ENCODE data around the gene ARHGEF37. TPM values are rescaled to one million over a fixed set of nuclear protein-coding genes. Genes with fewer than 3 reads are reported as not detected.

The ARHGEF37 gene
- total RNA-seq, 1 experiment from 2014 or later, result 17.0 TPM

DNA sequence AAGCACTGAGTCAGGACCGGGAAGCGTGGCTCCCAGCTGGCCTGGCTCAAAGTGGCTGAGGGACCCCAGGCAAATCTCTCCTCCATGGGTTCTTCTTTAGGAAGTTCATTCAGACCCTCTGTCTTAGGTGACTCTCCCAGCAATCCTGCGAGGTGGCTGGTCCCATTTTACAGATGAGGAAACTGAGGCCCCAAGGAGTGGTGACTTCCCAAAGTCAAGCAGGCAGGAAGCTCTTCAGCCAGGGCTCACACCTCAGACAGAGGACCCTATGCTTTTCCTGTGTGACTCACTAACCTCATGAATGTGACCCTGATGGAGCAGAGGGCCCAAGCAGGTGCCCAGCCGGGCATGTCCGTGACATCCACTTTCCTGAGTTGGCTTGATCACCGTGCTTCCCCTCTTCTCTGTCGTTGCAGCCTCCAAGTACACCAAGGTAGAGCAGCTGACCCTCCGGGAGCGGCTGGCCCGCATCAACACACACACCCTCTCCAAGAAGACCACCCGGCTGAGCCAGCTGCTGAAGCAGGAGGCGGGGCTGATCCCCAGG is 36.5 kb downstream of the ARHGEF37 start:
- Histone ChIP-seq H3K36me3 (ENCODE audit: insufficient read depth, low read length) (peaks cover 53% of the 10 kb centered on the region), H4K20me1 (ENCODE audit: insufficient read depth, low read depth, low read length) (no peaks in the 10 kb centered on the region), H2AFZ (ENCODE audit: low read length) (0 out of 2 replicates have a peak overlapping the region, but pooled peaks have one; percentile 16), H3K9me3 (ENCODE audit: low read length) (no peaks in the 10 kb centered on the region), H3K9me2 (replicated peaks; ENCODE audit: insufficient read depth, low read length) (no peaks in the 10 kb centered on the region), H3K4me3 (ENCODE audit: low read length) (peak overlapping the region; percentile 17; the same call in 1 of the 2 replicates), H3K79me2 (ENCODE audit: low read length) (peaks cover 2% of the 10 kb centered on the region; the same call in 1 of the 2 replicates), H3K4me2 (ENCODE audit: low read depth, low read length, poor library complexity, severe bottlenecking) (peak overlapping the region; percentile 47), H3K4me1 (ENCODE audit: low read length) (peaks cover 49% of the 10 kb centered on the region), H3K27ac (ENCODE audit: low read length) (peak overlapping the region; percentile 89), H3K9ac (ENCODE audit: low read length) (peak overlapping the region; percentile 55), H3K27me3 (ENCODE audit: low read length) (no peaks in the 10 kb centered on the region)
- DNase-seq, result peak; percentile 83

DNA sequence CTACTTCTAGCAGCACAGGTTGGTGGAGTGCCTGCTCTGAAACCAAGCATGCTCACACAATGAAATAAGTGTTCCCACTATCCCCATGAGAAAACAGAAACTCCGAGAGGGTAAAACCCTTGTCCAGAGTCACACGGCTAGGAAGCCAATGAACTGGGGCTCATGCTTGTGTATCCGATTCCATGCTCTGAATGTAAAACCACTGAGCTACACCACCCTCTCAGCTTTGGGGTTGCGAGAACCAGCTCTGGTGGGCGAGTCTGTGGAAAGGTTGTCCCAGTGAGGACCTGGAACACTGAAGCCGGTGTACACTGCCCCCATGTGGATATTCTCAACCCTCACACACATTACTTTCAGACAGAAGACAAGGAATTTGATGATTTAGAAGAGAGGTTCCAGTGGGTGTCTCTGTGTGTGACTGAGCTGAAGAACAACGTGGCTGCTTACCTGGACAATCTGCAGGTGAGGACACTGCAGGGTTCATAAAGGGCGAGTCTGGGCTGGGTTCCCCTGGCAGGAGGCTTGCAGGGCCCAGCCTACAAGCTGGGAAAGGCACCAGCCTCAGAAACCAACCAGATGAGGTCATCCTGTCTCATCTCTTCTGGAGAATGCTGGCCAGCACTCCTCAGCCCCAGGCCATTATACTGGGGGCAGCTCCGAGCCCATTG is 37.4 kb downstream of the ARHGEF37 start:
- H3K27ac ChIP-seq (ENCODE audit: low read length), result peak overlapping the region; percentile 89
- H2AFZ ChIP-seq (ENCODE audit: low read length), result no peak overlapping the region
- peak overlapping the region; percentile 55 for H3K9ac ChIP-seq (ENCODE audit: low read length)
- H3K27me3 ChIP-seq (ENCODE audit: low read length), result no peaks in the 10 kb centered on the region
- H3K4me3 ChIP-seq (ENCODE audit: low read length), result peak overlapping the region; percentile 17; the same call in 1 of the 2 replicates
- no peaks in the 10 kb centered on the region for H3K9me3 ChIP-seq (ENCODE audit: low read length)
- no peaks in the 10 kb centered on the region for H3K79me2 ChIP-seq (ENCODE audit: low read length)
- H3K36me3 ChIP-seq (ENCODE audit: insufficient read depth, low read length), result peaks cover 62% of the 10 kb centered on the region
- peaks cover 48% of the 10 kb centered on the region for H3K4me1 ChIP-seq (ENCODE audit: low read length)
- H3K9me2 ChIP-seq (replicated peaks; ENCODE audit: insufficient read depth, low read length), result no peaks in the 10 kb centered on the region
- DNase-seq, result peak; percentile 93
- H3K4me2 ChIP-seq (ENCODE audit: low read depth, low read length, poor library complexity, severe bottlenecking), result peak overlapping the region; percentile 47
- H4K20me1 ChIP-seq (ENCODE audit: insufficient read depth, low read depth, low read length), result no peaks in the 10 kb centered on the region

DNA sequence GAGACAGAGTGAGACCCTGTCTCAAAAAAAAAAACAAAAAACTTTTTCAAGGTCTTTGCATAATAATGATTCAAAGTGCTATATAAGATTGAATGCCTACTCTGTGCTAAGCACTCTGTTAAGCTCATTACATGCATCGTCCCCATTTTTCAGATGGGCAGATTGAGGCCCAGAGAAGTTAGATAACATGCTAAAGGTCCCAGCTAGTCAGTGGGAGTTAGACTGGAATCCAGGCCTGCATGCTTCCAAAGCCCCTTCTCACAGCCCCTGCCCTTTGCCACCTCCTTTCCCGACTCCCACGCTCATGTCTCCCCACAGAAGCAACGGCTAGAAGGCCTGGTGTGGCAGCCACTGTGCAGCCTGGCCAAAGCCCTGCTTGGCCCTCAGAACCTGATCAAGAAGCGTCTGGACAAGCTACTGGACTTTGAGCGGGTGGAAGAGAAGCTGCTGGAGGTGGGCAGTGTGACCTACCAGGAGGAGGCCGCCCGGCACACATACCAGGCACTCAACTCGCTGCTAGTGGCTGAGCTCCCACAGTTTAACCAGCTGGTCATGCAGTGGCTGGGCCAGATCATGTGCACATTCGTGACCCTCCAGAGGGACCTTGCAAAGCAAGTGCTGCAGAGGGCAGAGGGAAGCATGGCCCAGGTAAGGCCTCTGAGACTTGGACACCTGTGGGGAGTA is 40.3 kb downstream of the ARHGEF37 start:
- no peak overlapping the region for H2AFZ ChIP-seq (ENCODE audit: low read length)
- H3K79me2 ChIP-seq (ENCODE audit: low read length), result no peaks in the 10 kb centered on the region
- peaks cover 40% of the 10 kb centered on the region for H3K4me1 ChIP-seq (ENCODE audit: low read length)
- H3K27ac ChIP-seq (ENCODE audit: low read length), result no peak overlapping the region
- no peak overlapping the region for H3K4me2 ChIP-seq (ENCODE audit: low read depth, low read length, poor library complexity, severe bottlenecking)
- no peaks in the 10 kb centered on the region for H3K27me3 ChIP-seq (ENCODE audit: low read length)
- DNase-seq, result no peak
- no peak overlapping the region for H3K4me3 ChIP-seq (ENCODE audit: low read length)
- H4K20me1 ChIP-seq (ENCODE audit: insufficient read depth, low read depth, low read length), result no peaks in the 10 kb centered on the region
- no peak overlapping the region for H3K9ac ChIP-seq (ENCODE audit: low read length)
- H3K9me2 ChIP-seq (replicated peaks; ENCODE audit: insufficient read depth, low read length), result no peaks in the 10 kb centered on the region
- H3K36me3 ChIP-seq (ENCODE audit: insufficient read depth, low read length), result peaks cover 59% of the 10 kb centered on the region
- H3K9me3 ChIP-seq (ENCODE audit: low read length), result no peaks in the 10 kb centered on the region

DNA sequence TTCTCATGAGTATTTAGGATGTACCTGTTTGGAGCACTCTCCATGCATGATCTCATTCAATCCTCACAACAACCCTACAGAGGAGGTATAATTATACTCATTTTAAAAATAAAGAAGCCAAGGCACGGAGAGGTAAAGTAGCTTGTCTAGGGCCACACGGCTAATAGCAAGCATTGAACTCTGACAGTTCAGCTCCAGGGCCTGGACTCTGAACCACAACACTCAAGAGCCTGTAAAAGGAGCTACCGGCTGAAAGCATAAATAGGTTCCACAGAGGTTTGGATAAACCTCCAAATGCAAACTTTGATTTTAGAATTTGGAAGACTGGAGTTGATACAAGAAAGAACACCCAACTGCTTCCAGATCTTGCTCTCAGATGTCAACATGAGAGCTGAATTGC is 41.2 kb downstream of the ARHGEF37 start:
- H3K9me3 ChIP-seq (ENCODE audit: low read length), result no peaks in the 10 kb centered on the region
- H3K9me2 ChIP-seq (replicated peaks; ENCODE audit: insufficient read depth, low read length), result no peaks in the 10 kb centered on the region
- no peak overlapping the region for H3K4me3 ChIP-seq (ENCODE audit: low read length)
- DNase-seq, result no peak
- H3K36me3 ChIP-seq (ENCODE audit: insufficient read depth, low read length), result peaks cover 54% of the 10 kb centered on the region
- peaks cover 31% of the 10 kb centered on the region for H3K4me1 ChIP-seq (ENCODE audit: low read length)
- H2AFZ ChIP-seq (ENCODE audit: low read length), result no peak overlapping the region
- no peak overlapping the region for H3K9ac ChIP-seq (ENCODE audit: low read length)
- H3K27me3 ChIP-seq (ENCODE audit: low read length), result no peaks in the 10 kb centered on the region
- no peak overlapping the region for H3K4me2 ChIP-seq (ENCODE audit: low read depth, low read length, poor library complexity, severe bottlenecking)
- H3K79me2 ChIP-seq (ENCODE audit: low read length), result no peaks in the 10 kb centered on the region
- no peaks in the 10 kb centered on the region for H4K20me1 ChIP-seq (ENCODE audit: insufficient read depth, low read depth, low read length)
- peak overlapping the region; percentile 44; the same call in 1 of the 2 replicates for H3K27ac ChIP-seq (ENCODE audit: low read length)

DNA sequence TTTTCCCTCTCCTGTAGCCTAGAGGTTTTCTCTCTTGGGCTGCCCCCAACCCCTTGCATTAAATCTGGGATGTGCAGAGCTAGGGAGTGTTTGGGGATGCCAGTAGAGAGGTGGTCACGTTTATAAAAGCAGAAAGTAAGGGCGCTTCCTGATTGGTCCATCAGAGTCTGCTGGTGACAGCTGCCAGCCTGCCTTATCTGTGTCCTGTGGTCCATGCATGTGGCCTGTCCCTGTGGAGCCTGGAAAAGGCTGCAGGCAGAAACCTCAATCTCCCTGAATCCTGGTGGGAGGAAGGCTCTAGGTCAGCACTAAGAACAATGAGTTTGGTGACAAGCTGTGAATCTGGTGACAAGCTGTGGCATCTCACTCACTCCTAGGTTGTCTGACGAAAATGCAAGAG is 42.2 kb downstream of the ARHGEF37 start:
- Histone ChIP-seq H2AFZ (ENCODE audit: low read length) (no peak overlapping the region), H3K36me3 (ENCODE audit: insufficient read depth, low read length) (peaks cover 55% of the 10 kb centered on the region), H3K4me1 (ENCODE audit: low read length) (peaks cover 21% of the 10 kb centered on the region), H3K4me3 (ENCODE audit: low read length) (no peak overlapping the region), H3K27me3 (ENCODE audit: low read length) (no peaks in the 10 kb centered on the region), H3K79me2 (ENCODE audit: low read length) (no peaks in the 10 kb centered on the region), H3K9ac (ENCODE audit: low read length) (no peak overlapping the region), H3K9me3 (ENCODE audit: low read length) (no peaks in the 10 kb centered on the region), H3K27ac (ENCODE audit: low read length) (peak overlapping the region; percentile 44; the same call in 1 of the 2 replicates), H3K4me2 (ENCODE audit: low read depth, low read length, poor library complexity, severe bottlenecking) (no peak overlapping the region), H3K9me2 (replicated peaks; ENCODE audit: insufficient read depth, low read length) (no peaks in the 10 kb centered on the region), H4K20me1 (ENCODE audit: insufficient read depth, low read depth, low read length) (no peaks in the 10 kb centered on the region)
- DNase-seq, result no peak

DNA sequence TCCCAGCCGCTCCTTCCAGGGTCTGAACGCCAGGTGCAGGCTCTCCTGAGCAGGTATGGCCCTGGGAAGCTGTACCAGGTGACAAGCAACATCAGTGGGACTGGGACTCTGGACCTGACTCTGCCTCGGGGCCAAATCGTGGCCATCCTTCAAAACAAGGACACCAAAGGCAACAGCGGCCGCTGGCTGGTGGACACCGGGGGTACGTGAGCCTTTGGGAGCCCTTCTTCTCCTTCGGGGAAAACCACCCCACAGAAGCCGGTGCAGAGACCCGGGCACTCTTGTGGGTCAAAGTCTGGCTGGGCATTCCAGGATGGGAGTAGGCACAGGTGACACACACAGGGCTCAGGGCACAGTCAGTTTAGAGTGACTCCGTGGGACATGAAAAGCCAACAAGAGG is 45.8 kb downstream of the ARHGEF37 start:
- Histone ChIP-seq H3K79me2 (ENCODE audit: low read length) (no peaks in the 10 kb centered on the region), H3K9ac (ENCODE audit: low read length) (no peak overlapping the region), H3K36me3 (ENCODE audit: insufficient read depth, low read length) (peaks cover 42% of the 10 kb centered on the region), H3K27ac (ENCODE audit: low read length) (no peak overlapping the region), H4K20me1 (ENCODE audit: insufficient read depth, low read depth, low read length) (no peaks in the 10 kb centered on the region), H3K4me3 (ENCODE audit: low read length) (no peak overlapping the region), H3K9me2 (replicated peaks; ENCODE audit: insufficient read depth, low read length) (no peaks in the 10 kb centered on the region), H3K4me1 (ENCODE audit: low read length) (0 out of 2 replicates have a peak, but pooled peaks cover 3% of the 10 kb centered on the region), H3K4me2 (ENCODE audit: low read depth, low read length, poor library complexity, severe bottlenecking) (no peak overlapping the region), H3K27me3 (ENCODE audit: low read length) (no peaks in the 10 kb centered on the region), H3K9me3 (ENCODE audit: low read length) (no peaks in the 10 kb centered on the region), H2AFZ (ENCODE audit: low read length) (no peak overlapping the region)
- no peak for DNase-seq

DNA sequence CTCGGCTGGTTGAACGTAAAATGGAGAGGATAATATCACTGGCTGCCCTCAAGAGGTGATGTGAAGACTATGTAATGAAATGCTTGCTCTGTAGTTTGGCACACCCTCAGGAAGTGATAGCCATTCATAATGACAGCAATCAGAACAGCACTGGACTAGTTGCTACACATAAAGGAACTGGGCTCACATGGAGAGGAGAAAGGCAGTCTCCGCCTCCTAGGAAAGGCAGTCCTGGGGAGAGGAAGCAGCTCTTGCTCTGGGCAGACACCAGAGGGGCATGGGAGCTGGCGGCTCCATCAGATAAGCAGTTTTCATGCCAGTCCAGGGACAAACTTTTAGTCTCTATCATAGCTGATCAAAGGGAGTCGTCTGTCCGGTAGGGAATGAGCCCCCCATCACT is 46.9 kb downstream of the ARHGEF37 start:
- Histone ChIP-seq H2AFZ (ENCODE audit: low read length) (no peak overlapping the region), H3K27ac (ENCODE audit: low read length) (no peak overlapping the region), H3K27me3 (ENCODE audit: low read length) (no peaks in the 10 kb centered on the region), H3K4me2 (ENCODE audit: low read depth, low read length, poor library complexity, severe bottlenecking) (no peak overlapping the region), H3K9me3 (ENCODE audit: low read length) (no peaks in the 10 kb centered on the region), H3K36me3 (ENCODE audit: insufficient read depth, low read length) (peaks cover 30% of the 10 kb centered on the region), H4K20me1 (ENCODE audit: insufficient read depth, low read depth, low read length) (no peaks in the 10 kb centered on the region), H3K4me1 (ENCODE audit: low read length) (no peaks in the 10 kb centered on the region), H3K4me3 (ENCODE audit: low read length) (no peak overlapping the region), H3K9me2 (replicated peaks; ENCODE audit: insufficient read depth, low read length) (no peaks in the 10 kb centered on the region), H3K9ac (ENCODE audit: low read length) (no peak overlapping the region), H3K79me2 (ENCODE audit: low read length) (no peaks in the 10 kb centered on the region)
- DNase-seq, result no peak

DNA sequence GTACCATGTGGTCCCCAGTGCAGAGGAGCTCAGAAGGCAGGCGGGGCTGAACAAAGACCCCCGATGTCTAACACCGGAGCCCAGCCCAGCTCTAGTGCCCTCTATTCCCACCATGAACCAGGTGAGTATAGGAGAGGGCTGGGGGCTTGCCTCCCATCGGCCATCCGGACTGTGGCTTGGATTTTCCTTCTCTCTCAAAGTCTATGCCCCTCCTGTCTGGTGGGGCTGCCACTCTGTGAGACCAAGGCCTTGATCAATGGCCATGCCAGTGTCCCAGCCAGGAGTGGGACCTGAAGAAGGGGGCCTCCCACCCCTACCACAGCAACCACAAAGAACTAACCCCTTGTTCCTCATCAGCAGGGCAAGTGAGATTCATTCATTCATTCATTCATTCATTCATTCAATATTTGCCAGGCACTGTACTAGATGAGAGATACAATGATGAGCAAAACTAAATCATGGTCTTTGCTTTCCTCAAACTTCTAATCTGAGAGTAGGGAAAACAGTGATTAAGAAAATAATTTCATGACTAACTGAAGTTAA is 47.6 kb downstream of the ARHGEF37 start:
- Histone ChIP-seq H3K9me3 (ENCODE audit: low read length) (no peaks in the 10 kb centered on the region), H3K4me2 (ENCODE audit: low read depth, low read length, poor library complexity, severe bottlenecking) (no peak overlapping the region), H2AFZ (ENCODE audit: low read length) (no peak overlapping the region), H3K9ac (ENCODE audit: low read length) (no peak overlapping the region), H3K27me3 (ENCODE audit: low read length) (no peaks in the 10 kb centered on the region), H4K20me1 (ENCODE audit: insufficient read depth, low read depth, low read length) (no peaks in the 10 kb centered on the region), H3K9me2 (replicated peaks; ENCODE audit: insufficient read depth, low read length) (no peaks in the 10 kb centered on the region), H3K36me3 (ENCODE audit: insufficient read depth, low read length) (peaks cover 23% of the 10 kb centered on the region), H3K4me3 (ENCODE audit: low read length) (no peak overlapping the region), H3K27ac (ENCODE audit: low read length) (no peak overlapping the region), H3K79me2 (ENCODE audit: low read length) (no peaks in the 10 kb centered on the region), H3K4me1 (ENCODE audit: low read length) (no peaks in the 10 kb centered on the region)
- DNase-seq, result no peak

Measured in Karpas-422 (cell line).